GM19328 (cell line): ENCODE results near the gene PLEKHH1.

Experiments used
- ATAC-seq: cut with Tn5 transposase; IDR thresholded peaks from one replicate; pipeline ENCODE4 v1.9.1; 2021; ENCODE audit warnings: mild to moderate bottlenecking, moderate library complexity; ENCODE audit not compliant: unreplicated experiment

The PLEKHH1 gene

DNA sequence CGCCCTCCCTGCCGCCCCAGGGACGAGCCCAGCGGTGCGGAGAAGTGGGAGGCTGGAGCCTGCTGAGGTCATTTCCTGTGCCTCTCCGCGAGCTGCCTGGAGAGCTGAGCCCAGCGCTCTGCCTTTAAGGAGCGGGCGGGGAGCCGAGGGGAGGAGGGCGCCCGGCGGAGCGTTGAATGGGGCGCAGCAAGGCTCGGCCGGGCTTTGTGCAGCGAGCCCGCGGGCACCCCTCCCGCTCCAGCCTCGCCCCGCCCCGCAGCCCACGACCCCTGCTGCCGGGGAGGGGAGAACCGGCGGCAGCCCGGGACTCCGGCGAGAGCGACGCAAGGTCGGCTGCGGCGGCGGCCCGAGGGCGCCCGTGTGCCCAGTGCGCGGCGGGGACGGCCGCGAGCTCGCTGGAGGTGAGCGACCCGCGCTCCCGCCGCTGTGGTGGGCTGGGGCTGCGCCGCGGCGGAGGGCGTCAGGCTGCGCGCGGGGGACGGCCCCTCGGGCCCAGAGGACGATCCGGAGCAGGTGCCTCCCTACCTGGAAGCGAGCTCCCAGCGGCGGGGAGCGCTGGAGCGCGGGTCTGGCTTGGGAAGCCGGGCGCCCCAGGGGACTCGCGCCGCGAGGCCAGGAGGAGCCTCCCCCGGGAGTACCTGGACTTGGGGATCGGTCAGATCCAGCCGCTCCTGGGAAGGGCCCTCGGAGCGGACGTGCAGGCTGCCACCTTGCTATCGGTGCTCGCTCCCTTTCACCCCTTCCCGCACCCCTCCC lies at the start of gene PLEKHH1:
PLEKHH1 (plus strand) TSS at position 293 of the 756 bp plus-strand sequence. CDS start 8,578 bp downstream, outside the sequence.
- no peak for ATAC-seq

DNA sequence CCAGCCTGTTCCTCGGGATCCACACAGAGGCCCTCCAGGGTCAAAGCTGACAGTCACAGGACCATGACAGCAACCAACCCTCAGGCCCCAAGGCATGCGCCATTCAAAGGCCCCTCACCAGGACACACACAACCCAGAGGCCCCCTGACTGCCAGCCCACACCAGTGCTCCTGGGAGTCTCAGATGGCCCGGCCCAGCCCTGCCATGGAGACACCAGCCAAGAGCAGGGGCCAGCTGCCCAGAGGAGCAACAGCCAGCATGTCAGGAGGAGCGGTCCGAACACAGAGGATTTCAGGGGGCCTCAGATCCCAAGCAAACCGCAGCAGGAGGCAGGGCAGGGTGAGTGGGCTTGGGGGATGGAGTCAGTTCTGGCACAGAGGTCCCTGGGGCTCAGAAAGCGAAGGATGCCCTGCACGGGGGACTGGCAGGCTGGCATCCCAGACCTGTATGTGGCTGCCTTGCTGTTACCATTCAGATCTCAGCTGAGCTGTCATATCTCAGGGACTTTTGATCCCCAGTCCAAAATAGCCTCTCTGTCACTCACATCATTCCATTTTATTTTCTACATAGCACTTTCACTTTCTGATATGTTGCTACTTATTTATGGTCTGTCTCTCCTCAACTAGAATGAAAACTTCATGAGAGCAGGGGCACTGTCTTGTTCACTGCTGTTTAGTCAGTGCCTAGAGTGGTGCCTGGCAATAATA lies 49.4 kb upstream of the PLEKHH1 start:
- no peak for ATAC-seq

DNA sequence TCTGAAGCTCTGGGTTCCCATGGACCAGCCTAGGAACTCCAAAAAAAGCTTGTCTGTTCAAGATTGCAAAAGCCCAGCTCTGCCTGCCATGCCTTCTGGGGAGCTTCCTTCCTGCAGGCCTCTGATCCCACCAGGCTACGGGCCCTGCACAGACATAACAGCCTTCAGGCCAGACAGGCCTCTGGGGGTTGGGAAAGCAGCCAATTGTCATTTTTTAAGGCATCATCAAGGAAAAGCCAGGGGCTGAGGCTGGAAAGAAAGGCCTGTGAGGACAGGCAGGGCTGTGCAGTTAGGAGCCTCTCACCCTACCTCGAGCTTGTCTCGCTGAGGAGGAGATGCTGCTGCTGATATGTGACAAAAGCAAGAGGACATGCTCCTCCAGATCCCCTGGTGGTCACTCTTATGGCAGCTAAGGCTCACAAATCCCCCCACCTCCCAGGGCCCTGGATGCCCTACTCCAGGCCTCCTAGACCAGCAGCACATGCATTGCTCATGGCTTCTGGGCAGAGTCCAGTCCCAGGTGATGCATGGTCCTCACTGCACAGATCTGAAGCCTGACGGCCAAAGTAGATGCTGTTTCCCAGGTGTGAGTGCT lies 47.5 kb upstream of the PLEKHH1 start:
- no peak for ATAC-seq

DNA sequence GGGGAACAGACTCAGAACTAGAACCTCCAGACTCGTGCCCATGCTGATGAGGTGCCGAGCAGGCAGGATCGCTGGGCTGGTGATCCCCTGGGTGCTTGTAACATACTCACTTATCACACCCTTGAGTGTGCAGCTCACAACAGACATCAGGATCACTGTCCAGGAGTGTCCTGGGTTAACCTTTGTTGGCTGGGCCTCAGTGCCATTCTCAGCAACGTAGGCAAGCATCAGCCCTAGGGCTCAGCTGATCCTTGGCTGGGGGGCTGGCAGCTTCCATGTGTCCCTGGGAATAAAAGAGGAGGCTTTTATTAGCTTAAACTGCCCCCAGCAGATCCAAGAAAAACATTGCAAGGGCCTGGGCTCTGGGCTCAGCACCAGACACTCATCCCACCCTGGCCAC lies 46.2 kb upstream of the PLEKHH1 start:
- ATAC-seq, result no peak

DNA sequence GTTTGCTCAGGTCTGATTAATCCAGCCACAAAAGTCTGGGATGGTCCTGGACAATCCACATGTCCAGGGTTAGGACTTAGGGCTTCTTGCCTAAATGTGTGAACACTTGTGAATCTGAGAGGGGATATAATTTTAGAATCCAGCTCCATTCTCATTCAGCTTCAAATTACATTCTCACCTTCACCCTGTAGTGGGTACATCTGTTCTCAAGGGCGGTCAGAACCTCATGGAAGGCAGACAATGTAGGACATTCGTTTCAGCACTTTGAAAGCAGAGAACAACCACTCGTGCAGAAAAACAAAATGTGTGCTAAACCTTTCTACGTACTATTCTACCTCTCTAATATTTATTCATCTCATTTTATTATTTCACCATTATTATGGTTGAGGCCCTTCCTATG lies 45.8 kb upstream of the PLEKHH1 start:
- ATAC-seq, result no peak

DNA sequence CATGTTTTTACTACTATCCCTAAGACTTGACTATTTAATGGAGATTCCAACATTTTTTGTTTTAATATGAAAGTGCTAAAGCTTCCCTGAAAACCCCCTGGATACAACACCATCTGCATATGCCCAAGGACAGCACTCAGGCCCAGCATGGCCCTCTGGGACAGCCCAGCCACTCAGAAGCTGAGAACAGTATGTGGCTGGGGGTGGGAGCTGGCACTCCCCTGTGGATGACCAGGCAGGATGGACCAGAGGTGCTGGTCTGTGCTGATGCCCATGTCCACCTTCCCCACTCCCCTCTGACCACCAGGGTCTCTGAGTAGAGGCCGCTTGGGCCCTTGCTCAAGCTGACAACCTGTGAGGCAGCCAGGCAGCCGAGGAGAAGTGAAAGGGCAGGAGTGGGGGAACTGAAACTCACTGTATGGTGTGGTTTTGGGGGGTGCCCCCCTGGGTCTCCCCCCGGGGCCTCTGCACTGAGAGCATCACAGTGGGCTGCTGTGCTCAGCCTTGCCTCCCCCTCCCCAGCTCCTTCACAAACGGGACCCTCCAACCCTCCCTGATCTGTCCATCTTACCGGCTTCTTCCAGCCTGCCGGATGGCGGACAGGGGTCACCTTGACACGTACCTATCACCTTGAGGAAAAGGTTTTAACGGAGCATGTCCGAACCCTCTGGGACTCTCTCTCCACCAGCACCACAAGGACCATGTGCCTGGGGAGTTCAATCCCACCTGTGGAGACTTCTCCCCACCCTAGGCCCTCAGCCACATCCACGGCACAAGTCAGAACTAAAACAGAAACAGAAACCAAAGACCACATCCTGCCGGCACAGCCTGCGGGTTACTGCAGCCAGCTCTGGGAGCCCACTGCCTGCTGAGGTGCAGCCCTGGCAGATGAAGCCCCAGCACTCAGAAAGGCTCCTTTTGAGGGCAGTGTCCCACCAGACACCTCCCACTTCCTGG lies 44.9 kb upstream of the PLEKHH1 start, which contains the start of gene TMEM229B:
TMEM229B (minus strand) TSS at position 785 of the 957 bp plus-strand sequence. CDS start 14,798 bp downstream, outside the sequence.
- peak; percentile 83 for ATAC-seq

DNA sequence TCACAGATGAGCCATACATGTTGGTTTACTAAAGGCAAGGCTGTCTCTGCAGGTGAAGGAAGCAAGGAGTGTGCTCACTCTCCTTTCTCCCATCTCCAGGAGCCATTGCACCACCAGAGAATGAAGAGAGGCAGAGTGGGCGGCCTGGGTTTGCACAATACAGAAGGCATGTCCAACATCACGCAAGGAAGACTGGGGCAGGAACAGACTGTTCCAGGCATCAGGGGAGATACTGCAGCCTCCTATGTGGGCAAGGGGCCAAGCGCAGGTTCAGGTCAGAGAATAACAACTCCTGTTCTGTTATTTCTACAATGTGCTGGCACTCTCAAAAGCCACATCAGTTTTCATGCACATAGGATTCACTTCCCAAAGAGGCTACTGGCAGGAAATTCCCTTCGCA lies 42.9 kb upstream of the PLEKHH1 start:
- ATAC-seq, result no peak

DNA sequence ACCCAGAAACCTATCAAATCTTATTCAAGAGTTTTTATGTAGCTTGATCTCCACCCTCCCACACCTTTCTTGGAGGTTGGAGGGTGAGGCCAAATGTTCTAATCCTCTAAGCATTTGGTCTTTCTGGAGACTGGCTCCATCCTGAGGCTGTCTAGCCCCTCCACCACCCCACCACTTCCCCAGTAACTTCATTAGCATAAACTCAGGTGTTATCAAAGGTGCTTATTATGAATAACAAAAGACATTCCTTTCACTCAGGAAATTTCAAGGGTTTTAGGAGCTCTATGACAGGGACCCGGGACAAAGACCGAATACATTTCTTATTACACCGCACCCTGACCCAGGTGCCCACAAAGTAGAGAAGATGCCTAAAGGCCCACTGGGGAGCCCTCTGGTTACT lies 41.8 kb upstream of the PLEKHH1 start:
- no peak for ATAC-seq

DNA sequence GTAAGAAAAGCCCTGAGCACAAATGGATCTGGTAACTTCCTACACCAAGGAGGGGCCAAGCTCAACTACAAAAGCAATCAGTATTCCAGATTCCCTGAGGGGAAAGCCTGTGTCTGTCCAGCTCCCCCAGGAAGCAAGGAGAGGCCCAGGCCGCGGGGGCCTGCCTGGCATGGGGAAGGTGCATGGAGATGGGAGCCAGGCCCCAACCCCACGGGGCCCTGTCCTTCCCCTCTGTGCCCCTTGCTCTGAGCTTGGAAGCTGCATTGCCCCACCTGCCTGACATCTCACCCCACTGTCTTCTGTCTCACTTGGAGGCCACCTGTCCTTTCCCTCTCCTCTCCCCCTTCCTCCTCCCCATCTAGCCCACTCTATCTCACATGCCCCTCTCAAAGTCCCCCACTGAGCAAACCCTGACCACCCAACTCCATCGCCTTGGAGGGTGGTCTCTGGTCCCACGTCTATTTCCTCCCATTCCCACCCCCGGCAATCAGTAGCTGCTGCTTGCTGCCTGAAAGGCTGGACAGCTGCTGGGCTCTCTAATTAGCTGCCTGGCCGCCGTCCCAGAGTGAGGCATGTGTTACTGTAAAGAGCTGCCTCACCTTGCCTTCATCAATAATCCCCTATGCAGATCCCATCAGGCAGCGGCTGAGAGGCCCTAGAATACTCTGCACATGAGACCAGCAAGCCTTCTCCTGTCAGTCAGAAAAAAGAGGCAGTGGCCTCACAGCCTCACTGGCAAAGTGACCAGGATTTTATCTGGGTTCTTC lies 41.2 kb upstream of the PLEKHH1 start:
- ATAC-seq, result no peak

DNA sequence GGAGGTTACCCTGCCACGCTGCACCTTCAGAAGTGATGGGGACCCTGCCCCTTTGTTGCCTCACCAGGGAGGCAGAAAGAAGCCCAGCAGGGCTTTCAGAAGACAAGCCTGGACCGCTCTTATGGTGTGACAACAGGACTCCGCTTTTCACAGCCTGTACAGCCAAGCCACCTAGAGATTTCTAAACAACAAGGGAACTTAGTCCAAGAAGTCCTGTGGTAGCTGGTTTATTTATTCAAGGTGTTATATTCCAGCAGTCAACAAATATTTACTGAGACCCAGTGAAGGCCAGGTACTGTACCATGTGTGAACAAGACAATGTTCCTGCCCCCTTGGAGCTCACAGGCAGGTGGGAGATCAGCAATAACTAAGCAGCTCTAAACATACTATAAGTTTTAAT lies 40.6 kb upstream of the PLEKHH1 start:
- no peak for ATAC-seq

DNA sequence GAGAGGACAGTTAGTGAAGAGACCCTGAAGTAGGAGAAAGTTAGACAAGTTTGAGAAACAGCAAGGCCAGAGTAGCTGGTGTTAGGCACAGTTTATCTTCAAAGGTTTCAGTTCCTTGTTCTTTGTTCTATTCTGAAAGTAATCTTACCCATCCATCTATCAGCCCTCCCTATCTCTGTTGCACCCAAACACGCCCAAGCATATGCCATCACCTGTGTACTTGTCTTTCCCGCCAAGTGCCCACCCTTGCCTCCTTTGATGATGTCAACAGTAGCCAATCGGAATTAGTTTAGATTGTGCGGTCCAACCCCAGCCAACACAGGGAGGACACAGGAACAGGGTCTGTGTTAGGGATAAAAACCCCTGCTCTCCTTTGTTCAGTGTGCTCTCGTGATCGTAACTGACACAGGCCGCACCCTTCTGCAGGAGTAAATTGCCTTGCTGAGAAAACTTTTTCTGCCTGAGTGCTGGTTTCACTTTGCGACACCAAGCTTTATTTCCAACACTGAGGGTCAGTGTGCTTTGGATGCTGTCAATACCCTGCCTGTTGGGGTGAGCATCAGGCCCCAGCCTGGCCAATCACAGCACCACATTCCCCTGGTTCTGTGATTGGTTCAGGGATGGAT lies 39.9 kb upstream of the PLEKHH1 start:
- ATAC-seq, result no peak

DNA sequence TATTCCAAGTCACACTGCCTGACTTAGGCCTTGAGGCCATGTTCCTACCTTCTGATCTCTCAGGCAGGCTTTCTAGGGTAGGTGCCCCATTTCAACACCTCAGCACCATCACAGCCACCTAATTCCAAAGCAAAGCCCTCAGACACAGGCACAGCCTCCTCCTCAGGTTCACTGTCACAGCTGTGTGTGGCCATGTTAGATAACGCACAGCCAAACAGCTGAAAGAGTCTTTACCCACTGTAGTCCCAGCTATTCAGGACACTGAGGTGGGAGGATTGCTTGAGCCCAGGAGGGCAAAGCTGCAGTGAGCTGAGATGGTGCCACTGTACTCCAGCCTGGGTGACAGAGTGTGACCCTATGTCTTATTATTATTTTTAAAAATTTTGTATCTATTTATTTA lies 37.3 kb upstream of the PLEKHH1 start:
- ATAC-seq, result no peak

DNA sequence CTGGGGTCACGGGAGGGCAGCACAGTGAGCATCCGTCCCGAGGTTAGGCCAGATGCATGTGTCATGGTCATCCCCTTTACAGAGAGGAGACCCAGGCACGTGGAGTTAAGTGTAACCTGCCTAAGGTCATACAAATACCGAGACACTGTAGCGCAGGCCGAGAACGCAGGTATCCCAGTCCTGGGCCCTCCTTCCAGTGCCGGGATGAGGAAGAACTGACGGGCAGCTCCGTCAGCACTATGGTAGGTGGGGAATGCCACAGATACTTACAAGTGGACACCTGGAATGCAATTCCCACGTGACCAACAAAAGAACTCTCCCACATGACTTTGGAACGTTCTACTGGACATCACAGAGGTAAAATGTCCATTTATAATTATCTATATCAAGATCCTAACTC lies 35.9 kb upstream of the PLEKHH1 start:
- no peak for ATAC-seq

DNA sequence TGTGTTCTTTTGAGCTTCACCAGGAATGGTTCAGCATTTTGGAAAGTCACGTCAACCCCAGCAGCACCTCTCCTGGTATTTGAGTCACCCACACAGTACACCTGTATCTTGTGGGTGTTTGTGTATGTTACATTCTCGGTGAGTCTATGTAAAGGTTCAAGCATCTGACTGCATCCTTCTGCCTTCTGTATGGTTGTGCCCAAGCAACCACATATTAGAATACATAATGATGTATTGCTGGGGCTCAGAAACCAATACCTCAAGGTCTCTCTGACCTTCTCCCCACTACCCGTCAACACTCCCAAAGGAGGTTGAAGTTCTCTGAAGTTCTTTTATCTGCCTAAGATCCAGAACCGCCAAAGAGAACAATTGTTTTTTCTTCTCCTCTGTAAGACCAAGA lies 35.4 kb upstream of the PLEKHH1 start:
- ATAC-seq, result no peak

DNA sequence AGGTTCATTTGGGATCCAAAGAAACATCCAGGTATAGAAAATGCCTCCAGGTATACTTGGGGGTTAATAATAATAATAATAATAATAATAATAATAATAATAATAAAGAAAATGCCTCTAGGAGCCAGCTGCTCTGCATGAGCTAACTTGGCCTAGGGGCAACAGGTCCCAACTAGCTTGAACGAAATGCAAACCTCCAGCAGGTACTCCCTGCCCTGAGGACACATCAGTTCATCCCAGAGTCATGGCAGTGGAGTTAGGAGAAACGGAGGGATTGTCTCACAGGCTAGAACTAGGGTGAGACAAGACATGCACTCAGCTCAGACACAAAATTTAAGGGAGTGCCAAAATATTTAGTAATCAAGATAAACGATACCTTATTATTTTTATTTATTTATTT lies 32.1 kb upstream of the PLEKHH1 start:
- ATAC-seq, result no peak

DNA sequence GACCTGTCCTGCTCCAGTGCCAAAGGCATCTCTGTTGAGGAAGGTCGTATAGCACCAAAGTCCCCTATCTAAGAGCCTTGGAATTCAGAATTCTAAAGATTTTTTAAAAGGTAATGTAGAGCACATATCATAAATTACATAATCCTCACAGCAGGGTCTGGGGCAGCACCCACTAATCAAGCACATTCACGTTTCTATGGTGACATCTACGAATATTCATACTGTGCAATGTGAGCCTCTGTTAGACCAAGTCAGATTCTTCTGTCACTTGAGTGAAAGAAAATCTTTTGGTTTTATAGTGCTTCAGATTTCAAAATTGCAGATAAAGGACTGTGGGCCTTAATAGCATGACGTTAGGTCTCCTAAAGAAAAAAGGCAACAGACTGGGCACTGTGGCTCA lies 31.4 kb upstream of the PLEKHH1 start:
- no peak for ATAC-seq

DNA sequence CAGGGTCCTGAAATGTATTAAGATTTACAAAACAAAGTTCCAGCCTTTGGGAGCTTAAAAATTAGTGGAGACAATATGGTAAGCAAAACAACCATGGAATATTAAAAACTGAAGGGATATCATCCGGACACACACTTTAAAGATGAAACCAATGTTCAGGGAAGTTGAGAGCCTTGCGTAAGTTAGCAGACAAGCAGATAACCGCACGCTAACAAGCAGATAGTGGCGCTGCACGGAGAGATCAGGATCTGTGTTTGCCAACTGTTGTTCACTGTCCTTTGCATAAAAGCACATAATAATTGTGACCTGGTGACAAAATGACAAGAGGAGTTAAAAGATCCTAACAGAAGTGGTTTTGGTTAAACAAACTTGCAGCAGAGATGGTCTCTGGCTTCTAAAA lies 30.2 kb upstream of the PLEKHH1 start:
- ATAC-seq, result no peak

DNA sequence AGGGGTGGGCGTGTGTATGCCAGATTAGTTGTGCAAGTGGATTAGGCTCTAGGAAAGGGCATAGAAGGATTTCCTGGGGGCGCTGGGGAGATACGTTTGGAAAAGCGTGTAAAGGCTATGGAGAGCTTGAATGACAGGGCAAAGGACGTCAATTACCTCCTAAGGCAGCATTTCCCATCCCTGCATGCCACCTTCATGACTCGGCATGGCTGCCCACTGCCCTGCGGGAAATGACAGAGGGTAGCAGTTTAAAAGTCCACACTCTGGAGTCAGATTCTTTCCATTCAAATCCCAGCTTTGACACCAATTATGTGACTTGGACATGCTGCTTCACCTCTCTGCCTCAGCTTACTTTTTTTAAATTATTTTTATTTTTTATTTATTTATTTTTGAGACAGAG lies 29.8 kb upstream of the PLEKHH1 start:
- no peak for ATAC-seq

DNA sequence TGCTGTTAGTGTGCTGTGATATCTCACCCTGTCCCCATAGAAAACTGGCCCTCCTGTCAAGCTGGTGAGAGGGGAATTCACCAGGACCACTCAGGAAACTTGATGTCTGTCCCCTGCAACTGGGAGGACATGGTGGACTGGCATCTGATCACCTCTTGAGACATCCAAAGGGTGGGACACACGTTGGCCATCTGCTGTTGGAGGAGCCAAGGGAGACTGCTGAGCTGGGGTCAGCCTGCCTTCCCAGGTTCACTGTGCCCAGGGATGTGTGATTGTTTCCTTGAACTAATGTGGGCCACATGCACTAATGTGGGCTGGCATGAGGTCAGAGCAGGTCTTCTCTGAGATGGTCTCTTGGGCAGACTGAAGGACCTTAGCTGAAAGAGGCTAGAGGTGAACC lies 27.8 kb upstream of the PLEKHH1 start:
- ATAC-seq, result no peak

DNA sequence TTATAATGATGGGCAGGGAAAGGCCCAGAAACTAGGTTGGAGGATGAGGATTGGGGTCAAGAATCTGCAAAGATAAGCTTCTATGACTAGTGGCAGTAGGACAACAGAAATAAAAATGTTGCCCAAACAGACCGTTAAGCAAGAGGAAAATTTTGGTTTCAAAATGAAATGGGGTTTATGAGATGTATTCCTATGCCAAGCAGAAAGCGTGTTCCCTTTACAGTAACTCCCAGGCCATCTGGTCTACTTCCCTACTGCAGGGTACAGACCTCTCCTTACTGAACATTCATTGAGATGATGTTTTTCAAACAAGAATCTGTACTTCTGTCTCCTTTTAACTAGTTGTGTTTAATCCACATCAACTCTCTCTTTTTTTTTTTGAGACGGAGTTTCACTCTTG lies 24.1 kb upstream of the PLEKHH1 start:
- ATAC-seq, result no peak
